ENCODE data around the gene ZNF181.

ZNF181 gene

DNA sequence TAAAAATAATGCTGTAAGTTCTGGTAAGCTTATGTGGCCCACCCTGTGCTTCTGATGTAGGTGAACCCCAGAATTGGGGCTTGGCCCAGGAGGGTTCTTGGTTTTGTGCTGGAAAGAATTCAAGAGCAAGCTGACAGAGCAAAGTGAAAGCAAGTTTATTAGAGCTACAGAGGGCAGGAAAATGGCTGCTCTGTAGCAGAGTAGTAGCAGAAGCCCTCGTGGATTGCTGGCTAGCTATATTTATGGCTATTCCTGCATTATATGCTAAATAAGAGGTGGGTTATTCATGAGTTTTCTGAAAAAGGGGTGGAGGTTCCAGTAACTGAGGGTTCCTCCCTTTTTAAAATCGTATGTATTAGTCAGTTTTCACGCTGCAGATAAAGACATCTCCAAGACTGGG, 59.5 kb downstream of the ZNF181 start:
- TF ChIP-seq, protein P1, sequence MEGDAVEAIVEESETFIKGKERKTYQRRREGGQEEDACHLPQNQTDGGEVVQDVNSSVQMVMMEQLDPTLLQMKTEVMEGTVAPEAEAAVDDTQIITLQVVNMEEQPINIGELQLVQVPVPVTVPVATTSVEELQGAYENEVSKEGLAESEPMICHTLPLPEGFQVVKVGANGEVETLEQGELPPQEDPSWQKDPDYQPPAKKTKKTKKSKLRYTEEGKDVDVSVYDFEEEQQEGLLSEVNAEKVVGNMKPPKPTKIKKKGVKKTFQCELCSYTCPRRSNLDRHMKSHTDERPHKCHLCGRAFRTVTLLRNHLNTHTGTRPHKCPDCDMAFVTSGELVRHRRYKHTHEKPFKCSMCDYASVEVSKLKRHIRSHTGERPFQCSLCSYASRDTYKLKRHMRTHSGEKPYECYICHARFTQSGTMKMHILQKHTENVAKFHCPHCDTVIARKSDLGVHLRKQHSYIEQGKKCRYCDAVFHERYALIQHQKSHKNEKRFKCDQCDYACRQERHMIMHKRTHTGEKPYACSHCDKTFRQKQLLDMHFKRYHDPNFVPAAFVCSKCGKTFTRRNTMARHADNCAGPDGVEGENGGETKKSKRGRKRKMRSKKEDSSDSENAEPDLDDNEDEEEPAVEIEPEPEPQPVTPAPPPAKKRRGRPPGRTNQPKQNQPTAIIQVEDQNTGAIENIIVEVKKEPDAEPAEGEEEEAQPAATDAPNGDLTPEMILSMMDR (IDR thresholded peaks at IDR 0.05; ENCODE audit: low read depth, low read length), result no peak
- Histone ChIP-seq H3K9me3 (ENCODE audit: severe bottlenecking) (no peaks in the 10 kb centered on the region), H3K36me3 (no peaks in the 10 kb centered on the region), H3K27me3 (ENCODE audit: insufficient read depth, low read depth, severe bottlenecking) (peaks cover 2% of the 10 kb centered on the region), H3K4me3 (ENCODE audit: low read depth, low read length) (no peak overlapping the region), H3K27ac (no peak overlapping the region)
- DNase-seq, result no peak

DNA sequence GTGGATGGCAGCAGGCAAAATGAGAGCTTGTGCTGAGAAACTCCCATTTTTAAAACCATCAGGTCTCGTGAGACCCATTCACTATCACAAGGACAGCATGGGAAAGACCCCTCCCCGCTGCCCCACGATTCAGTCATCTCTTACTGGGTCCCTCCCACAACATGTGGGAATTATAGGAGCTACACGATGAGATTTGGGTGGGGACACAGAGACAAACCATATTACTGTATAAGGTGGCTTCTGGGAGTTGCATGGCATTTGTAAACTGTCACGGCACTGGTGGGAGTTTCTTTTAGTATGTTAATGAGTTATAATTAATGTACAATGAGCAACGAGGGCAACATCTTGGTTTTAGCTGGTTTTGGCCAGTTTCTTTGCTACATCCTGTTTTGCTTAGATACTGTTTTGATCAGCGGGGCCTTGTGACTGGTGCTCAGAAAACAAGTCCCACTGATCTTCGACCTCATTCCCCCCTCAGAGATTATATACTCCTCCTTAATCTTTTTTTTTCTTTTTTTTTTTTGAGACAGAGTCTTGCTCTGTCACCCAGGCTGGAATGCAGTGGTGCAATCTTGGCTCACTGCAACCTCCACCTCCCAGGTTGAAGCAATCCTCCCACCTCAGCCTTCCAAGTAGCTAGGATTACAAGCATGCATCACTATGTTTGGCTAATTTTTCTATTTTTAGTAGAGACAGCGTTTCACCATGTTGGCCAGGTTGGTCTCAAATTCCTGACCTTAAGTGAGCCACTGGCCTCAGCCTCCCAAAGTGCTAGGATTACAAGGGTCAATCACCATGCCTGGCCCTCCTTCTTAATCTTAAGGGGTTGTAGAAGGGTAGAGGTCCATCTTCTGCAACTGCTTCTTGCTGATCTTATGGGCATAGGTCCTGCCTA, 60.3 kb downstream of the ZNF181 start:
- Histone ChIP-seq H3K36me3 (no peaks in the 10 kb centered on the region), H3K9me3 (ENCODE audit: severe bottlenecking) (no peaks in the 10 kb centered on the region), H3K4me3 (ENCODE audit: low read depth, low read length) (no peak overlapping the region), H3K27ac (no peak overlapping the region), H3K27me3 (ENCODE audit: insufficient read depth, low read depth, severe bottlenecking) (no peaks in the 10 kb centered on the region)
- TF ChIP-seq, protein P1 (IDR thresholded peaks at IDR 0.05; ENCODE audit: low read depth, low read length), result no peak
- no peak for DNase-seq
